Measurements from ENCODE around the gene NTSR2.

The NTSR2 gene

DNA sequence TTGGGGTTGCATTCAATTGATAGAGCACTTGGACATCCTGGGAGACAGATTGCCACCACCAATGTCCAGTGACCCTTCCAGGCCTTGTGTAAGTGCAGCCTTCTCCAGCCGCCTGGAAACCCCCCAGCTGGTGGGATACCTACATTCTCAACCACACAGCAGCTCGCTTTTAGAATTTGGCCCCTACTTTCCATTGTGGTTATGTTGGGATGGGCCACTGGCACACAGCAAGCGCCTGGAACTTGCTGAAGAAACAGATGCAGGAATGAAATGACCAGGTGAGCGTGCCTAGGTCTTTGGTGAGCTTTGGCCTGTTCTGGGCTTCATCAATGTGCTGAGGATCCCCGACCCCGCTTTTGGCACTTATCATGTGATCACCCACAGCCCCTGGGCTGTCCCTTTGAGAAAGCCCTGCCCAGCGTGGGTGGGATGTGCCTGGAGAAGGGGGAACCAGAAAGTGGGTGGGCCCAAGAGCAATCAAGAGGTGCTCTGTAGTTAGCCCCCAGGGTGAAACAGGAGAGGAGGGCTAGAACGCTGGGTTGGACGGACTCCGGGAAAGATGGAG is 16.0 kb upstream of the NTSR2 start:
- no peaks in the 10 kb centered on the region for H3K9me3 Mint-ChIP-seq
- H3K27ac Mint-ChIP-seq = no peak overlapping the region

GRCh38 chr2:11684894-11685460 is 15.0 kb upstream of the NTSR2 start:
- ATAC-seq (no peak), DNase-seq (no peak)
- Mint-ChIP-seq H3K4me3 (no peak overlapping the region), H3K9me3 (no peaks in the 10 kb centered on the region), H3K4me1 (peaks cover 18% of the 10 kb centered on the region), H3K27ac (no peak overlapping the region), H3K27me3 (peaks cover 52% of the 10 kb centered on the region)

More for the DNA sequence above, 16.0 kb upstream of the NTSR2 start:
- Mint-ChIP-seq H3K4me1 (peaks cover 18% of the 10 kb centered on the region), H3K27me3 (peaks cover 52% of the 10 kb centered on the region), H3K4me3 (no peak overlapping the region)
- ATAC-seq = no peak
- DNase-seq = no peak

DNA sequence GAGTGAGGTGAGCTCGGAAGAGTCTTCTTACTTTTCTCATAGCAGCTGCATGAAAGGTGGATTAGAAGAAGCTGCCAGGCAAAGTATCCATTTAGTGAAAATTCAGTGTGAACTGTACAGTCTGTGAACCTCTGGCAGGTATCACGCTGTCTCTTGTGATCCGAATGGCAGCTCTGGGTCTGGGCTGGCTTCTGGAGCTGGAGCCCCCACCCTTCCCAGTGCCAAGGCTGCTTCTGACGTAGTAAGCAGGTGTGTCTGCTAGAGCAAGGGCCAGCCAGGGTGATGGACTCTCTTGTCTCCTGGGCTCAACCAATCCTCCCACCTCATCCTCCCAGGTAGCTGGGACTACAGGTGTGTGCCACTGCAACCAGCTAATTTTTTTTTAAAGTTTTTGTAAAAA is 14.0 kb upstream of the NTSR2 start:
- peaks cover 62% of the 10 kb centered on the region for H3K27me3 Mint-ChIP-seq
- no peak overlapping the region for H3K27ac Mint-ChIP-seq
- no peak overlapping the region for H3K4me3 Mint-ChIP-seq
- DNase-seq (no peak), ATAC-seq (no peak)
- H3K9me3 Mint-ChIP-seq = no peaks in the 10 kb centered on the region
- peaks cover 18% of the 10 kb centered on the region for H3K4me1 Mint-ChIP-seq

DNA sequence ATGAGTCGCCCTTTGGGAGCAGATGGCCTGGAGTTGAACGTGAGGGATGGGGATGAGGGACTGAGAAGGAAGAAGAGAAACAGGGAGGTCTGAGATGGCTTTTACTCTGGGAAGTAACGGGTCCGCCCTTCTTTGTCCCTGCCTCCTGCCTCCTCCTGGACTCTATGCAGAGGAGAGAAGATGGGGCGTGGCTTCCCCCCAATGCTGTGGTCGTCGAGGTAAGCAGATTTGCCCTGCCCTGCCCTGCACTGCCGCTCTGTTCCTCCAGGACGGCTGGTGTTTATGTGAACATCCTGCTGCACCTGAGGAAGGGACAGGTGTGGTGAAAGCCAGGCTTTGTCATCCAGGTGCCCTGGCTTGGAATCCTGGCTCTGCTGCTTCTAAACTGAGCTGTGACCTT is 13.5 kb upstream of the NTSR2 start:
- ATAC-seq = no peak
- no peak for DNase-seq
- Mint-ChIP-seq H3K9me3 (no peaks in the 10 kb centered on the region), H3K4me3 (no peak overlapping the region), H3K27ac (no peak overlapping the region), H3K4me1 (peaks cover 14% of the 10 kb centered on the region), H3K27me3 (peaks cover 66% of the 10 kb centered on the region)

- ATAC-seq (no peak), DNase-seq (no peak)
- H3K27me3 Mint-ChIP-seq = peaks cover 66% of the 10 kb centered on the region
- peaks cover 8% of the 10 kb centered on the region for H3K4me1 Mint-ChIP-seq
- no peaks in the 10 kb centered on the region for H3K9me3 Mint-ChIP-seq
- no peak overlapping the region for H3K27ac Mint-ChIP-seq
- H3K4me3 Mint-ChIP-seq = no peak overlapping the region
Measured at GRCh38 chr2:11682590-11682915, 12.6 kb upstream of the NTSR2 start.

- H3K27me3 Mint-ChIP-seq = peaks cover 70% of the 10 kb centered on the region
- no peaks in the 10 kb centered on the region for H3K9me3 Mint-ChIP-seq
- peak; percentile 60 for ATAC-seq
- H3K4me3 Mint-ChIP-seq = no peak overlapping the region
- peaks cover 8% of the 10 kb centered on the region for H3K4me1 Mint-ChIP-seq
- no peak overlapping the region for H3K27ac Mint-ChIP-seq
- peak; percentile 66 for DNase-seq
Measured at GRCh38 chr2:11681722-11682589, 12.0 kb upstream of the NTSR2 start.

DNA sequence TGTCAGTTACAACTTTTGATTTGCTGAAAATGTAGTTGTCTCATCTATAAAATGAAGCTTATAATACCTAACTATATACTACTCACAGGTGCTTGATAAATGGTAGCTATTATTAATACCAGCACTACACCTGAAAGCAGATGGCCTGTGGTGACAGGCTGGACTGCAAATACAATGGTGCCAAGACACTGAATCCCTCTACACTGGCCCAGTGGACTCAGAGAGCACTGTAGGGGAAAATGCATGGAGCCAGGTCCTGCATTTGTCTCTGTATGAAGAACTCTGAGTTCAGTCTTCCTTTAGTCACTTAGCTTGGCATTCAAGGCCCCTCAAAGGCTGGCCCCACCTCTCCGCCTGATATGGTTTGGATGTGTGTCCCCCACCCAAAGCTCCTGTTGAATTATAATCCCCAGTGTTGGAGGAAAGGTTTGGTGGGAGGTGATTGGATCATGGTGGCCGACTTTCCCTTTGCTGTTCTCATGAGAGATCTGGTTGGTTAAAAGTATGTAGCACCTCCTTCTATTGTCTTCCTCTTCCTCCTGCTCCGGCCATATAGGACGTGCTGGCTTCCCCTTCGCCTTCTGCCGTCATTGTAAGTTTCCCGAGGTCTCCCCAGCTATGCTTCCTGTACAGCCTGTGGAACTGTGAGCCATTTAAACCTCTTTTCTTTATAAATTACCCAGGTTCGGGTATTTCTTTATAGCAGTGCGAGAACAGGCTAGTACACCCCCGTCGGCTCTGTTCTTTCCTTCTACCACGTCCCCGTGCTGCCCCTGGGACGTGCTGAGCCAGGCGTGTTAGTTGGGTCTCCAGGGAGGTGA is 11.1 kb upstream of the NTSR2 start:
- ATAC-seq = no peak
- DNase-seq = no peak
- peaks cover 8% of the 10 kb centered on the region for H3K4me1 Mint-ChIP-seq
- no peaks in the 10 kb centered on the region for H3K9me3 Mint-ChIP-seq
- H3K4me3 Mint-ChIP-seq = no peak overlapping the region
- peaks cover 70% of the 10 kb centered on the region for H3K27me3 Mint-ChIP-seq
- H3K27ac Mint-ChIP-seq = peak overlapping the region in 1 of 2 donors; percentile 38

- Mint-ChIP-seq H3K27ac (peak overlapping the region in 1 of 2 donors; percentile 10), H3K27me3 (peaks cover 74% of the 10 kb centered on the region), H3K4me1 (peaks cover 8% of the 10 kb centered on the region), H3K4me3 (no peak overlapping the region), H3K9me3 (no peaks in the 10 kb centered on the region)
- DNase-seq (no peak), ATAC-seq (no peak)
Measured at GRCh38 chr2:11680182-11680900, 10.3 kb upstream of the NTSR2 start.

DNA sequence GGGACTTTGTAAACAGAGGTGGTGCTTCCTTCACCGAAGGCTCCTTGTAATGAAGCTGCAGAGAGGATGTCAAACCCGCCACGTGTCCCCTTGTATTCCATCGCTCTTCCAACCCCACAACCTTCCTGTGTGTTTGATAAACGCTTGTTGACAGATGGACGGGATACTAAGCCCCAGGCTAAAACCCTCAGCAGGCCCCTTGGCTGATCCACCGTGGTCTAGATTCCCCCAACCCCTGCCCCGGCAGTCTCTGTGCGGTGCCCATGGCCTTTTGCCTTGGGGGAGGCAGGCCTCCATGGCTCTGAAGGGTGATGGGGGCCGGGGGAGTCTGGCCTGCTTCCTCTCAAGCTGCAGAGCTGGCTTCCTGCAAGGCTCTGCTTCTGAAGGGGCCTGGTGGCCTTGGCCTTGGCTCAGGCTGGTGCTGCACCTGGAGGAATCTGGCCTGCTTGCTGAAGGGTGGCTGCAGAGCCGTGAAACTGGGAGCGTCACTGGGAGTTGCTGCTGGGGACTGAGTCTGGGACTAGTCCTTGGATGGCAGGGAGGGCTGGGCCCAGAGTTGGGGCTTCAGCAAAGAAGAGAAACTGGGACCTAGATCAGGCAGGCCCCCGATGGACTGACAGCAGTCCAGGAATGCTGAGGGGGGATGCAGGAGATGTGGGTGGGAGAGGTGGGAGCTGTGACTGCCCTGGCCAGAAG is 9.6 kb upstream of the NTSR2 start:
- Mint-ChIP-seq H3K4me3 (no peak overlapping the region), H3K9me3 (no peaks in the 10 kb centered on the region), H3K27ac (peak overlapping the region in 1 of 2 donors; percentile 10), H3K27me3 (peaks cover 75% of the 10 kb centered on the region), H3K4me1 (peaks cover 8% of the 10 kb centered on the region)
- DNase-seq (no peak), ATAC-seq (no peak)

DNA sequence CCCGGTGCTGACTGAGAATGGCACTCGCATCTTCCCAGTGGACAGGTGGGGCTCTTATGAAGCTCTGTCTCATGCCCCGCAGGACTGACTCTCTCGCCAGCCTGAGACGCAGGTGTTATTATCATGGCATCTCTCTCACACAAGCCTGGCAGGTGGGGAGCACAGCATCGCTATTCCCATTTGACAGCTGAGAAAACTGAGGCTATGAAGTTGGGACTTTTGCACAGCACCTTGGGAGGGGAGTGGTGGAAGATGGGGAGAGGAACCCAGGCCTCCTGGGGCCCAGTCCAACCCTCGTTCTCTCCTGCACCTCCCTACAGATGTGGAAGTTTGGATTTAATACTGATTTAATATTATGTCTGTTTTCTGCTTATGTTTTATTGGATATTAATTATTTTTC is 9.0 kb upstream of the NTSR2 start:
- H3K4me1 Mint-ChIP-seq = peaks cover 8% of the 10 kb centered on the region
- DNase-seq = no peak
- no peak overlapping the region for H3K27ac Mint-ChIP-seq
- H3K9me3 Mint-ChIP-seq = no peaks in the 10 kb centered on the region
- no peak overlapping the region for H3K4me3 Mint-ChIP-seq
- no peak for ATAC-seq
- peaks cover 74% of the 10 kb centered on the region for H3K27me3 Mint-ChIP-seq

- no peak overlapping the region for H3K4me3 Mint-ChIP-seq
- ATAC-seq = no peak
- no peak for DNase-seq
- H3K27me3 Mint-ChIP-seq = peaks cover 72% of the 10 kb centered on the region
- no peaks in the 10 kb centered on the region for H3K9me3 Mint-ChIP-seq
- H3K4me1 Mint-ChIP-seq = peaks cover 8% of the 10 kb centered on the region
- H3K27ac Mint-ChIP-seq = no peak overlapping the region
Measured at GRCh38 chr2:11678306-11678960, 8.4 kb upstream of the NTSR2 start.

DNA sequence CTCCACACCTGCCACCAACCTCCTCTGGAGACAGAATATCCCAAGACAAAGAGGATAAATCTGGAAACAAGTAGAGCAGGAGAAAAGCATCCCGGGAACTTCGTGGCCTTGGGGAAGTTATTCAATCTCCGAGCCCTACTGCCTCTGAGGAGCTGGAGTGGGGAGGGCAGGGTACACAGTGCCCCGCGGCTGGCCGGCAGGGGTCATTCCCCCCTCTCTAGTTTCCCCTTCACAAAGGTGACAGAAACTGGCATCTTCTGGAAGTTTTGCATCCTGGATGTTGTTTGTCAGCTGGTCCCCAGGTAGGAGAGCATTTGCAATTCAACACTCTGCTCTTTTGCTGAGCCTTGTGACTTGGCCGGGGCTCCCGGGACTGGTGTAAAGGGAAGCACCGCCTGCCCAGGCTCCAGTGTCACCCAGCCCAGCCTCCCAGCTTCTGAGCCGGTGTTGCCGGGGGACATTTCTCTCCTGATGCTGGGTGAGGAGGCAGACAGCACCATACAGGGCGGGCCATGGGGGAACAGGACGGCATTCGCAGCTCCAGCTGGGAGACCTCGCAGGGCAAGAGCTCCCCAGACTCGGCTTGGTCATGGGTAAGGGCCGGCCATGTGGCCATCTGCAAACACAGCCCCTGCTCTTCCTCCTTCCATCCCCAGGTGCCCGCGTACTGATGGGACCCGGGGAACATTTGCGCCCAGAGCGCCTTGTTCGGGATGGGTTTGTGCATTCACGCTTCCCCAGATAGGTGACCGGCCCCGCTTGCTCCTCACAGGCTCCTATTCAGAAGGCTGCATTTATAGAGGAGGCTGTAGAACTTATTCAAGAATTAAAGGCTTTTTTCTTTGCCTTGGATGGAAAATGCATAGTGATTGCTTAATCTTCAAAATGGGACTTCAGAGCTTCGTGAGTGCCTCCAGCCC is 7.4 kb upstream of the NTSR2 start:
- peaks cover 11% of the 10 kb centered on the region for H3K4me1 Mint-ChIP-seq
- peaks cover 72% of the 10 kb centered on the region for H3K27me3 Mint-ChIP-seq
- H3K27ac Mint-ChIP-seq = no peak overlapping the region
- no peaks in the 10 kb centered on the region for H3K9me3 Mint-ChIP-seq
- DNase-seq = no peak
- no peak for ATAC-seq
- no peak overlapping the region for H3K4me3 Mint-ChIP-seq

- ATAC-seq (no peak), DNase-seq (no peak)
- Mint-ChIP-seq H3K4me3 (no peak overlapping the region), H3K9me3 (no peaks in the 10 kb centered on the region), H3K4me1 (peaks cover 7% of the 10 kb centered on the region), H3K27ac (no peak overlapping the region), H3K27me3 (peaks cover 72% of the 10 kb centered on the region)
Measured at GRCh38 chr2:11676640-11677039, 6.6 kb upstream of the NTSR2 start.
